ENCODE measurements around the gene SPC24. TPM values are rescaled to one million over a fixed set of nuclear protein-coding genes. Genes with fewer than 3 reads are reported as not detected.

Gene SPC24
- total and polyA plus RNA-seq, 2 donors (not counting 1 experiment from before 2014, with no cell fraction given) = 0.12 to 0.15 TPM

DNA sequence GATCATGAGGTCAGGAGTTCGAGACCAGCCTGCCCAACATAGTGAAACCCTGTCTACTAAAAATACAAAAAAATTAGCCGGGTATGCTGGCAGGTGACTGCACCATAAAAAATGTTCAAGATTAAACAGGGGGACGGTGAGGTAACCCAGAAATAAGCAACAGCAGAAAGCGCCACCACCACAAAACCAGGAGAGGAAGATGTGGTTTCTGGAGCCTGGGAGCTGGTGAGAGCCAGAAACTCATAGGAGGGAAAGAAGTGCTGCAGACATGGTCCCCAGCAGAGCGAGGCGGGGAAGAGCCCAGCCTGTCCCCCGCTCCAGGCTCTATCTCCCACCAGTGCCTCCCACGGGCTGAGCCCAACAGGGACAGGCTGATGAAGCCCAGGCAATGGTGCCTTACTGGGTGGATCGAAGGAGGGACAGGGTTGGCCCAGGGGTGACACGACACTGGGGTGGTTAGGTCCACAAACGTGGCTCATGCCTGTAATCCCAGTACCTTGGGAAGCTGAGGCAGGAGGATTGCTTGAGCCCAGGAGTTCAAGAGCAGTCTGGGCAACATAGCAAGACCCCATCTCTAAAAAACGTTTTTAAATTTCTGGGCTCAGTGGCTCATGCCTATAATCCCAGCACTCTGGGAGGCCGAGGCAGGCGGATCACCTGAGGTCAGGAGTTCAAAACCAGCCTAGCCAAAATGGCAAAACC, 19.0 kb downstream of the SPC24 start:
- H3K4me1 ChIP-seq (ENCODE audit: control insufficient read depth in 2 of 2, insufficient read depth in 2 of 2, low read length in 2 of 2) = peaks cover 5 to 14% of the 10 kb centered on the region in 2 donors
- no peak overlapping the region for H3K9ac ChIP-seq (ENCODE audit: low read length)
- H3K27ac Mint-ChIP-seq = no peak overlapping the region
- peaks cover 0 to 12% (median 0%) of the 10 kb centered on the region in 3 donors for H3K9me3 ChIP-seq (ENCODE audit: control extremely low read depth in 1 of 3, control insufficient read depth in 2 of 3, insufficient read depth in 1 of 3, low read length in 2 of 3)
- WGBS (ENCODE audit: insufficient coverage) = 80% methylated on average over 8 of the region's 14 CpGs
- DNase-seq = no peak
- H2AFZ ChIP-seq (ENCODE audit: insufficient read depth, low read depth, low read length, poor library complexity, severe bottlenecking) = no peak overlapping the region
- peaks cover 19% of the 10 kb centered on the region for H3K27me3 Mint-ChIP-seq
- intact Hi-C loops (cut with micrococcal nuclease) = loop anchor here (1.0 kb wide), 1 partner anchor 67 kb away; no protein-coding TSS in a partner anchor
- no peak overlapping the region for H3K4me3 ChIP-seq (ENCODE audit: control extremely low read depth in 1 of 5, extremely low read depth in 1 of 5, insufficient read depth in 1 of 5, low read depth in 2 of 5, low read length in 4 of 5)
- H3K36me3 ChIP-seq (replicated peaks in 1 of 2; ENCODE audit: control extremely low read depth in 1 of 2, control insufficient read depth in 1 of 2, extremely low read depth in 1 of 2, insufficient read depth in 2 of 2, low read length in 1 of 2) = no peaks in the 10 kb centered on the region
- H3K4me3 Mint-ChIP-seq = no peak overlapping the region
- CTCF ChIA-PET = interaction anchor here (0.6 to 2.0 kb wide), 5 partner anchors 7 to 195 kb away, joined by 3 to 6 read pairs (median 4); no protein-coding TSS in a partner anchor
- H3K27me3 ChIP-seq (replicated peaks in 1 of 4; ENCODE audit: control extremely low read depth in 1 of 4, control insufficient read depth in 3 of 4, insufficient read depth in 4 of 4, low read length in 3 of 4) = peaks cover 0 to 26% (median 5%) of the 10 kb centered on the region in 4 experiments
- H3K27ac ChIP-seq (ENCODE audit: low read length in 2 of 2) = no peak overlapping the region
- no peak for ATAC-seq (ENCODE audit: low read depth)
- H3K4me2 ChIP-seq (replicated peaks; ENCODE audit: low read depth, low read length, poor library complexity, severe bottlenecking) = no peak overlapping the region
- peaks cover 11% of the 10 kb centered on the region for H3K4me1 Mint-ChIP-seq
- no peaks in the 10 kb centered on the region for H4K20me1 ChIP-seq (ENCODE audit: control insufficient read depth, insufficient read depth, low read length, poor library complexity, severe bottlenecking)
- H3K9me3 Mint-ChIP-seq (ENCODE audit: insufficient read depth) = no peaks in the 10 kb centered on the region
- POLR2A ChIA-PET = no interaction called here
- TF ChIP-seq, protein P1, sequence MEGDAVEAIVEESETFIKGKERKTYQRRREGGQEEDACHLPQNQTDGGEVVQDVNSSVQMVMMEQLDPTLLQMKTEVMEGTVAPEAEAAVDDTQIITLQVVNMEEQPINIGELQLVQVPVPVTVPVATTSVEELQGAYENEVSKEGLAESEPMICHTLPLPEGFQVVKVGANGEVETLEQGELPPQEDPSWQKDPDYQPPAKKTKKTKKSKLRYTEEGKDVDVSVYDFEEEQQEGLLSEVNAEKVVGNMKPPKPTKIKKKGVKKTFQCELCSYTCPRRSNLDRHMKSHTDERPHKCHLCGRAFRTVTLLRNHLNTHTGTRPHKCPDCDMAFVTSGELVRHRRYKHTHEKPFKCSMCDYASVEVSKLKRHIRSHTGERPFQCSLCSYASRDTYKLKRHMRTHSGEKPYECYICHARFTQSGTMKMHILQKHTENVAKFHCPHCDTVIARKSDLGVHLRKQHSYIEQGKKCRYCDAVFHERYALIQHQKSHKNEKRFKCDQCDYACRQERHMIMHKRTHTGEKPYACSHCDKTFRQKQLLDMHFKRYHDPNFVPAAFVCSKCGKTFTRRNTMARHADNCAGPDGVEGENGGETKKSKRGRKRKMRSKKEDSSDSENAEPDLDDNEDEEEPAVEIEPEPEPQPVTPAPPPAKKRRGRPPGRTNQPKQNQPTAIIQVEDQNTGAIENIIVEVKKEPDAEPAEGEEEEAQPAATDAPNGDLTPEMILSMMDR (IDR thresholded peaks at IDR 0.05) = no peak
- TF ChIP-seq EZH2 (IDR thresholded peaks at IDR 0.05; ENCODE audit: borderline replicate concordance, insufficient read depth, low read depth, low read length, poor library complexity, severe bottlenecking) = no peak
- H3K79me2 ChIP-seq (ENCODE audit: control insufficient read depth, insufficient read depth, low read length) = no peaks in the 10 kb centered on the region

DNA sequence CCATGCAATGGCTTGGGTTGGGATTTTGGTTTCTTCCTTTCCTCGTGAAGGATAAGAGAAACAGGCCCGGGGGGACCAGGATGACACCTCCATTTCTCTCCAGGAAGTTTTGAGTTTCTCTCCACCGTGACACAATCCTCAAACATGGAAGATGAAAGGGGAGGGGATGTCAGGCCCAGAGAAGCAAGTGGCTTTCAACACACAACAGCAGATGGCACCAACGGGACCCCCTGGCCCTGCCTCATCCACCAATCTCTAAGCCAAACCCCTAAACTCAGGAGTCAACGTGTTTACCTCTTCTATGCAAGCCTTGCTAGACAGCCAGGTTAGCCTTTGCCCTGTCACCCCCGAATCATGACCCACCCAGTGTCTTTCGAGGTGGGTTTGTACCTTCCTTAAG, 24.1 kb downstream of the SPC24 start:
- H3K27me3 Mint-ChIP-seq = peaks cover 2% of the 10 kb centered on the region
- ATAC-seq (ENCODE audit: low read depth) = no peak
- no peak overlapping the region for H3K9ac ChIP-seq (ENCODE audit: low read length)
- no peaks in the 10 kb centered on the region for H3K9me3 ChIP-seq (ENCODE audit: control extremely low read depth in 1 of 3, control insufficient read depth in 2 of 3, insufficient read depth in 1 of 3, low read length in 2 of 3)
- ChIA-PET CTCF (interaction anchor here (0.5 to 8.2 kb wide), 5 partner anchors 27 to 189 kb away, joined by 3 to 179 read pairs (median 11); no protein-coding TSS in a partner anchor), POLR2A (no interaction called here)
- H3K4me2 ChIP-seq (replicated peaks; ENCODE audit: low read depth, low read length, poor library complexity, severe bottlenecking) = no peak overlapping the region
- H3K27me3 ChIP-seq (replicated peaks in 1 of 4; ENCODE audit: control extremely low read depth in 1 of 4, control insufficient read depth in 3 of 4, insufficient read depth in 4 of 4, low read length in 3 of 4) = peaks cover 0 to under 1% (median 0%) of the 10 kb centered on the region in 4 experiments
- H2AFZ ChIP-seq (ENCODE audit: insufficient read depth, low read depth, low read length, poor library complexity, severe bottlenecking) = no peak overlapping the region
- no peak overlapping the region for H3K4me3 Mint-ChIP-seq
- peaks cover 0 to 6% of the 10 kb centered on the region in 2 donors for H3K4me1 ChIP-seq (ENCODE audit: control insufficient read depth in 2 of 2, insufficient read depth in 2 of 2, low read length in 2 of 2)
- H3K79me2 ChIP-seq (ENCODE audit: control insufficient read depth, insufficient read depth, low read length) = no peaks in the 10 kb centered on the region
- no peak overlapping the region for H3K4me3 ChIP-seq (ENCODE audit: control extremely low read depth in 1 of 5, extremely low read depth in 1 of 5, insufficient read depth in 1 of 5, low read depth in 2 of 5, low read length in 4 of 5)
- peaks cover 5% of the 10 kb centered on the region for H3K4me1 Mint-ChIP-seq
- no peaks in the 10 kb centered on the region for H4K20me1 ChIP-seq (ENCODE audit: control insufficient read depth, insufficient read depth, low read length, poor library complexity, severe bottlenecking)
- H3K36me3 ChIP-seq (replicated peaks in 1 of 2; ENCODE audit: control extremely low read depth in 1 of 2, control insufficient read depth in 1 of 2, extremely low read depth in 1 of 2, insufficient read depth in 2 of 2, low read length in 1 of 2) = no peaks in the 10 kb centered on the region
- intact Hi-C loops (cut with micrococcal nuclease) = loop anchor here (1.0 to 2.0 kb wide), 3 partner anchors 35 to 189 kb away; no protein-coding TSS in a partner anchor
- no peaks in the 10 kb centered on the region for H3K9me3 Mint-ChIP-seq (ENCODE audit: insufficient read depth)
- H3K27ac ChIP-seq (ENCODE audit: low read length in 2 of 2) = no peak overlapping the region
- no peak for DNase-seq
- H3K27ac Mint-ChIP-seq = no peak overlapping the region
- TF ChIP-seq, protein P1 (IDR thresholded peaks at IDR 0.05) = no peak
- no peak for TF ChIP-seq EZH2 (IDR thresholded peaks at IDR 0.05; ENCODE audit: borderline replicate concordance, insufficient read depth, low read depth, low read length, poor library complexity, severe bottlenecking)
- WGBS (ENCODE audit: insufficient coverage) = 77% methylated on average over 6 of the region's 7 CpGs

All from B cell (primary cell).